Measurements from ENCODE around the gene PARP12. TPM values are rescaled to one million over a fixed set of nuclear protein-coding genes. Genes with fewer than 3 reads are reported as not detected.

The PARP12 gene
- total and polyA plus RNA-seq, 8 donors, result 29.4 to 68.2 (median 33.5) TPM

DNA sequence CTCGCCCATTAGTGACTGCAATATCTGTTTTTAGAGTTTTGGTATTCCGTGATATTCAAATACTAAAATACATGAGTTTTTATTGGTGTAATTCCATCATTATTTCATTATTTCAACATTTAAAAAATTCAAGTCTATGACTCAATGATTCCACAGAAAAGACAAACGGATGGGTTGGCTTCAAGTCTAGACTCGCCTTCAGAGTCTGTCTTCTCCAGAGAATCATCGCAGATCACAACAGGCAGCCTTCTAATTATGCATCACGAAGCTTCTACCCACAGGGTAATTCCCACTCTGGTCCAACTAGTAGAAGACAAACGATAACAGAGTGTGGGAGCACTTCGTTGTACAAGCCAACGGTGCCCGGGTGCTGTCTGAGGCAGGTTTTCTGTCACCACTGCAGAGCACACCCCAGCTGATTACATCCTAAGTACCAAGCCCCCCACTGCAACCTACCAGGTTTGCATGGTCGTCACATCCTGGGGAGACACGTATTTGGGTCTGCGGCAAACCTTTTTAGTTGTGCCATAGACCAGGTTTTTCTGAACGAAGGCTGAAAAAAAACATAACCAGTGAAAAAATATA is 28.9 kb downstream of the PARP12 start:
- ATAC-seq (no peak), DNase-seq (no peak)
- Histone ChIP-seq H3K36me3 (peaks cover 0 to 79% of the 10 kb centered on the region in 2 donors), H3K27ac (no peak overlapping the region), H3K27me3 (no peaks in the 10 kb centered on the region), H3K9me3 (no peaks in the 10 kb centered on the region), H3K4me3 (no peak overlapping the region), H3K4me1 (peaks cover 0 to 14% of the 10 kb centered on the region in 2 donors)
- TF ChIP-seq, protein P1, sequence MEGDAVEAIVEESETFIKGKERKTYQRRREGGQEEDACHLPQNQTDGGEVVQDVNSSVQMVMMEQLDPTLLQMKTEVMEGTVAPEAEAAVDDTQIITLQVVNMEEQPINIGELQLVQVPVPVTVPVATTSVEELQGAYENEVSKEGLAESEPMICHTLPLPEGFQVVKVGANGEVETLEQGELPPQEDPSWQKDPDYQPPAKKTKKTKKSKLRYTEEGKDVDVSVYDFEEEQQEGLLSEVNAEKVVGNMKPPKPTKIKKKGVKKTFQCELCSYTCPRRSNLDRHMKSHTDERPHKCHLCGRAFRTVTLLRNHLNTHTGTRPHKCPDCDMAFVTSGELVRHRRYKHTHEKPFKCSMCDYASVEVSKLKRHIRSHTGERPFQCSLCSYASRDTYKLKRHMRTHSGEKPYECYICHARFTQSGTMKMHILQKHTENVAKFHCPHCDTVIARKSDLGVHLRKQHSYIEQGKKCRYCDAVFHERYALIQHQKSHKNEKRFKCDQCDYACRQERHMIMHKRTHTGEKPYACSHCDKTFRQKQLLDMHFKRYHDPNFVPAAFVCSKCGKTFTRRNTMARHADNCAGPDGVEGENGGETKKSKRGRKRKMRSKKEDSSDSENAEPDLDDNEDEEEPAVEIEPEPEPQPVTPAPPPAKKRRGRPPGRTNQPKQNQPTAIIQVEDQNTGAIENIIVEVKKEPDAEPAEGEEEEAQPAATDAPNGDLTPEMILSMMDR (IDR thresholded peaks at IDR 0.05), result no peak
- intact Hi-C loops (cut with DNase I), result no loop called here

DNA sequence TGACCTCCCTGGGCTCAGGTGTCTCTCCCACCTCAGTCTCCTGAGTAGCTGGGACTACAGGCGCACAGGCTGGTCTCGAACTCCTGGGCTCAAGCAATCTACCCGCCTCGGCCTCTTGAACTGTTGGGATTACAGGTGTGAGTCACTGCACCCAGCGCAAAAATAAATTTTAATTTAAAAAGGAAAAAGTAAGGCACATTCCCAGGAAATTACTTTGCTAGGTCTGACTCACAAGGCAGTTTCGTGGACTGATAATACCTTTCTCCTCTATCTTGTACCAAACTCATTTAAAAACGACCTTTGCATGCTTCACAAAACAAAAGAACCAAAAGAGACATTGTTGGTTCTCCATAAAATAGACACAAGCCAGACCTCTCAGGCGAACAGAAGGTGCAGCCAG is 29.7 kb downstream of the PARP12 start:
- intact Hi-C loops (cut with DNase I), result no loop called here
- Histone ChIP-seq H3K4me3 (no peak overlapping the region), H3K27me3 (no peaks in the 10 kb centered on the region), H3K9me3 (no peaks in the 10 kb centered on the region), H3K36me3 (peaks cover 0 to 79% of the 10 kb centered on the region in 2 donors), H3K27ac (no peak overlapping the region), H3K4me1 (peaks cover 0 to 14% of the 10 kb centered on the region in 2 donors)
- no peak for ATAC-seq
- DNase-seq, result no peak
- TF ChIP-seq, protein P1 (IDR thresholded peaks at IDR 0.05), result no peak

DNA sequence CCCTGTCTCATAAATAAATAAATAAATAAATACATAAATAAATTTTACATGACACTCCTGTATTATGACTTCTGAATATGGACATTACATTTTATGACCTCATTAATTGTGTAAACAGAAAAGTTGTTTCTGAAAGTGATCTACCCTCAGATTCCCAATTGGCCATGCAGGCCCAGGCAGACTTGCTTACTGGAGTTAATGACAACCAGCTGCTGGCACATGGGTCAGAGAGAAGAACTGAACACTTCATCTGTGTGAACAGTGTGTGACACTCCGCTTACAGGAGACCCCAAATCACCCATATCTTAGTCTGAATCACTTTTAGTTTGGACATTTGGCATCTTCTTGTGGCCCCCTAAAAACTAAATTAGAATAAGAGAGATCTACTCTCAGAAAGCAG is 31.4 kb downstream of the PARP12 start:
- Histone ChIP-seq H3K4me1 (peaks cover 0 to 5% of the 10 kb centered on the region in 2 donors), H3K27ac (no peak overlapping the region), H3K4me3 (no peak overlapping the region), H3K9me3 (no peaks in the 10 kb centered on the region), H3K36me3 (peaks cover 0 to 79% of the 10 kb centered on the region in 2 donors), H3K27me3 (no peaks in the 10 kb centered on the region)
- intact Hi-C loops (cut with DNase I), result no loop called here
- ATAC-seq (no peak), DNase-seq (no peak)
- TF ChIP-seq, protein P1 (IDR thresholded peaks at IDR 0.05), result no peak

DNA sequence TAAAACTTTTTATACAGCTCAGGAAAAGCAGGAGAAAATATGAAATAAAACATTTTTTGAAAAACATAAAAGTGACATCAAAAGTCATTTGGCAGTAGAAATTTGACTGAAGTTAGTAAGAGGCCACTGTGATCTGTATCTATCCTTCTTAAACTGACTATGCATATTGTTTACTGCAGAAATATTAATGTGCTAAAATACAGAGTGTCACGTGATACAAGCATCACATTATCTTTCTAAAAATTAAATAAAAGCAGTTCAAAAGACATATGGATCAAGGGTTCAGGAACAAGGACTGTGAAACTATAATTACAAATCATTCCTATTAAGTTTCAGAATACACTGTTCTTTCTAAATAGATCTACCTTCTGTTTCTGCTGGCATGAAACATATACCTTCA is 33.7 kb downstream of the PARP12 start:
- no peaks in the 10 kb centered on the region for H3K27me3 ChIP-seq
- no peaks in the 10 kb centered on the region for H3K4me1 ChIP-seq
- DNase-seq, result no peak
- peaks cover 0 to 83% of the 10 kb centered on the region in 2 donors for H3K36me3 ChIP-seq
- H3K9me3 ChIP-seq, result no peaks in the 10 kb centered on the region
- ATAC-seq, result no peak
- H3K4me3 ChIP-seq, result no peak overlapping the region
- TF ChIP-seq, protein P1 (IDR thresholded peaks at IDR 0.05), result no peak
- H3K27ac ChIP-seq, result no peak overlapping the region
- intact Hi-C loops (cut with DNase I), result no loop called here

DNA sequence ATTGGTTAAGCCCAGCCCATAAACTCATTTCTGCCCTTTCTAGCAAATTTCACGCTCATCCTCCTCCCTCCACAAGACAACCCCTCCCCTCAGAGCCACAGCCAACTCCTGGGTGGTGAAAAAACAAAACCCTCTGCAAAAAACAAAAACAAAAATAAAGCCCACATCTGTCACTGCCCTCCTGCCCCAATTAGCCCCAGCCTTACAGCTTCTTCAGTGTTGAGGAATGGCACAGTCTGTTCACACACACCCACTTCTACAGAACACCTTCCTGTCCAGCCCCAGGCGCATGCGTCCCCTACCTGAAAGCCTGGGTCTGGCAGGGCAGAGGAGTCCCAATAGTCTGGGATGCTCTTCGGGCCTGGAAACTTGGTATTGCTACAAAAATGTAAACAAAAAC is 34.4 kb downstream of the PARP12 start:
- Histone ChIP-seq H3K4me3 (no peak overlapping the region), H3K27me3 (no peaks in the 10 kb centered on the region), H3K27ac (no peak overlapping the region), H3K9me3 (no peaks in the 10 kb centered on the region), H3K4me1 (no peaks in the 10 kb centered on the region), H3K36me3 (peaks cover 0 to 83% of the 10 kb centered on the region in 2 donors)
- ATAC-seq (no peak), DNase-seq (no peak)
- TF ChIP-seq, protein P1 (IDR thresholded peaks at IDR 0.05), result no peak
- intact Hi-C loops (cut with DNase I), result no loop called here
